ENCODE measurements around the gene CROT.

CROT gene, protein sequence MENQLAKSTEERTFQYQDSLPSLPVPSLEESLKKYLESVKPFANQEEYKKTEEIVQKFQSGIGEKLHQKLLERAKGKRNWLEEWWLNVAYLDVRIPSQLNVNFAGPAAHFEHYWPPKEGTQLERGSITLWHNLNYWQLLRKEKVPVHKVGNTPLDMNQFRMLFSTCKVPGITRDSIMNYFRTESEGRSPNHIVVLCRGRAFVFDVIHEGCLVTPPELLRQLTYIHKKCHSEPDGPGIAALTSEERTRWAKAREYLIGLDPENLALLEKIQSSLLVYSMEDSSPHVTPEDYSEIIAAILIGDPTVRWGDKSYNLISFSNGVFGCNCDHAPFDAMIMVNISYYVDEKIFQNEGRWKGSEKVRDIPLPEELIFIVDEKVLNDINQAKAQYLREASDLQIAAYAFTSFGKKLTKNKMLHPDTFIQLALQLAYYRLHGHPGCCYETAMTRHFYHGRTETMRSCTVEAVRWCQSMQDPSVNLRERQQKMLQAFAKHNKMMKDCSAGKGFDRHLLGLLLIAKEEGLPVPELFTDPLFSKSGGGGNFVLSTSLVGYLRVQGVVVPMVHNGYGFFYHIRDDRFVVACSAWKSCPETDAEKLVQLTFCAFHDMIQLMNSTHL

GRCh38 chr7:87345166-87345927 lies at the start of gene CROT:
TSS of gene CROT (plus strand) at chr7:87345664. CDS start at chr7:87349069, 3,405 bp downstream.
- DNase-seq = peak; percentile 90 to 92

GRCh38 chr7:87300756-87301155 lies 44.7 kb upstream of the CROT start:
- no peak for DNase-seq

- no peak for DNase-seq
Measured at GRCh38 chr7:87310790-87311419, 34.6 kb upstream of the CROT start.

DNA sequence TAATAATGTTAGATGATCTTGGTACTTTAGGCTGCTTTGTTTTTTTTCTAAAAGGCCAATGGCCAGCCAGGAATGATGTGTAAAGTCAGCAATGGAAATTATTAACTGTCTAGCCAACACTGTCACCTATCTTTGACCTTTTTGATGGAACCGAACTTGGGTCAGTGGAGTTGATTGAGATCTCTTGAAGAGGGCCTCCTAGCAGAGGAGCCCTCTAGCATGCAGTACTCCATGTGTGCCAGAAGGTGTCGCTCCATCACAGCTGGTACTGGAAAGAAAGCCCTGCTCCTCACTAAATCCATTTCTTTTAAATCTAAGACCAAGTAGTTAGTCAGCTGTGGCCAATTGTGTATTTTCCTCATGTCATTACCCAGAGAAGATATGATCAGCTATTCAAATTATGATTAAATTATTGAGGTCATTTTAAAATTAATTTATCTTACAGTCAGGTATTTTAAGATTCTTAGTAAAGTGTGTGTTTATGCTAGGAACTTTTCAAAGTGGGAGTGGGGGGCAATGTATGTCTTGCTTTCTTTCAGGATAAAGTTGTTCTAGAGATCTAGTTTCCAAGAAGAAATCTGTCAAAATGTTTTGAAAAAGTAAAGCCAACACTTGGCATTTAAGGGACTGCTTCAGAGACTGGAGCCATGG lies 33.1 kb upstream of the CROT start:
- DNase-seq = peak; percentile 63 to 74

DNA sequence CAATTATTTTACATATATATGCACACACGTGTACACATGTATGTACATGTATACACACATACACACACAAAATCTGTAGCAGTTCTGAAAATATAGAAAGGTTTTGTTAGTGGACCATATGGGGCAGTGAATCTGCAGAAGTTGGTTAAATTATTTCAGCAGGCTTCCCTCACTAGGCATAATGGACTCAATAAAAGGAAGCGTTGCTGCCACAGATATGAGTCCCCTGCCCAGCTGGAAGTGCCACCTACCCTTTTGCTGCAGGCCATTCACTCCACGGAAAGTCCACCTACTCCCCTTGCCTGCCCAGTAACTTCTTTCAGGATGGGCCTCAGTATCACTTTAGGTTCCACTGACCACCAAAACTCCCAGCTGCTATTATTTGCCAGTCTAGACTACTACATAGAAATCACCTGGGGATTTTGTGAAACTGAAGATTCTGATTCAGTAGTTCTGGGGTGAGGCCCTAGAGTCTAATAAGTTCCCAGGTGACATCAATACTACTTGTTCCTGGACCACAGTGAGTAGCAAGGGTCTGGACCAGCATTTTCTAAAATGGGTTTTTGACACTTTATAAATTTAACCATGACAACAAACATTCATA lies 29.3 kb upstream of the CROT start:
- DNase-seq = no peak

GRCh38 chr7:87316846-87317552 lies 28.5 kb upstream of the CROT start:
- no peak for DNase-seq

DNA sequence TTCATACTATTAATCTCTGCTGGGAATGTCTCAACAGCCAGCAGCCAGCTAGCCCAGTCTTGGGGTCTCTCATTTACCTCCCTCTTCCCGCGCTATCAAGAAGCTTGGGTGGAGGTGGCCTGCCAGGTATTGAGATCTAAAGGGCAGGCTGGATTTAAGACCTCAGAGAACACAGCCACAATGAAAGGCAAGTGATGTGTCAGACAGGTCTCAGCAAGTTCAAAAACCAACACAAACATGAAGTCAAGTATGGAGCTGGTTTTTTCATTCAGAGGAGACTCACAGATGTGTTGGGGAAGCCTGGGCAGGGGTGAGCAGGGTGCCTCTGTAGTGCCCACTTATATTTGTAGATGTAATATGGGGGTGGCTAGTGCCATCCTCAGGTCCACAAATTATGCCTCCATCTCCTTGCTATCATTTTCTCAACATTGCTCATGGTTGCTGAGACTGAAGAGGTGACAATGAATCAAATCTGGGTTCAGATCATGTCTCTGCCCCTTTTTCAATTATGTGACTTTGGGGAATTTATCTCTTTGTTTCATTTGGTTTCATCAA lies 27.7 kb upstream of the CROT start:
- no peak for DNase-seq

GRCh38 chr7:87318741-87319140 lies 26.7 kb upstream of the CROT start:
- DNase-seq = no peak

GRCh38 chr7:87319154-87319581 lies 26.3 kb upstream of the CROT start:
- peak in 1 of 2 donors; percentile 8 for DNase-seq

DNA sequence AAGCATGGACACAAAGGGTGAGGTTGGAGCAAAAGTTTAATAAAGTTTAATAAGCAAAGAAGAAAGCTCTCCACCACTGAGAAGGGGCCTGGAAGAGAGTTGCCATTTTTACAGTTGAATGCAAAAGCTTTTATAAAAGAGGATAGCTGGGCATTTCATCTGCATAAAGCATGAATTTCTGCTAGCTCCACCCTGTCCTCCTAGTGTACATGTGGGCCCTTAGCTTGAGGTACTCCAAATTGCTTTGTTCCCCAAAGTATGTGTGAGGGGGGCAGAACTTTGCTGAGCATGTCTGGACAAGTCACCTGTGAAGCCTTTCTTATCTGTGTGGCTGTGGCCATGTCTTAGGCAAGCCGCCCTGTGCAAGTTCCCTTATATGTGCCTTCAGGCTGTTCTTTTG lies 22.6 kb upstream of the CROT start:
- no peak for DNase-seq

- DNase-seq = no peak
Measured at GRCh38 chr7:87325576-87326370, 19.7 kb upstream of the CROT start.

- DNase-seq = no peak
Measured at GRCh38 chr7:87328281-87328680, 17.2 kb upstream of the CROT start.

DNA sequence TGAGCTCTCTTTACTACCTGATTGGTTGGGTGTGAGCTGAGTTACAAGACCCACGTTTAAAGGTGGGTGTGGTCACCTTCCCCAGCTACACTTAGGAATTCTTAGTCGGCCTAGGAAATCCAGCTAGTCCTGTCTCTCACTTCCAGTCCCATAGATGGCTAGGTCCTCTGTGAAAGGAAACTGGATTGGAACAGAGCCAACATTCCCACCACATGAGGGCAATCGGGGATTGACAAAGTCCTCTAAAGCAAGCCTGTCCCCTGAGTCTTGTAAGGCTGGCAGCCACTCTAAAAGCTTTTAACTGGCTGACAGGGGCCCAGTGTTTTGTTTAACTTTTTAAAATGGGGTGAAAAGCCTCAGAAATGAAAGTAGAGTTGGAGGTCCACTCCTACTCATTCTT lies 15.1 kb upstream of the CROT start:
- no peak for DNase-seq

DNA sequence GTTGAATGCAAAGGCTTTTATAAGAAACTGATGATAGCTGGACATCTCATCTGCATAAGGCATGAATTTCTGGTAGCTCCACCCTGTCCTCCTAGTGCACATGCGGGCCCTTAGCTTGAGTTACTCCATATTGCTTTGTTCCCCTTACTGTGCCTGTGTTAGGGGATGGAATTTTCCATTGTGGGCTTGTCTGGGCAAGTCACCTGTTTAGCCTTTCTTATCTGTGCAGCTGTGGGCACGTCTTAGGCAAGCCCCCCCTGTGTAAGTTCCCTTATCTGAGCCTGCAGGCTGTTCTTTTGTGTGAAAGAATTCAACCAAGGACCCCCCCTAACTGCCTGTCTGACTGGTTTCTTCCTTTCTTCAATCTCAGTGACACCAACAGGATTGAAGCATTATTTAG lies 14.5 kb upstream of the CROT start:
- no peak for DNase-seq

DNA sequence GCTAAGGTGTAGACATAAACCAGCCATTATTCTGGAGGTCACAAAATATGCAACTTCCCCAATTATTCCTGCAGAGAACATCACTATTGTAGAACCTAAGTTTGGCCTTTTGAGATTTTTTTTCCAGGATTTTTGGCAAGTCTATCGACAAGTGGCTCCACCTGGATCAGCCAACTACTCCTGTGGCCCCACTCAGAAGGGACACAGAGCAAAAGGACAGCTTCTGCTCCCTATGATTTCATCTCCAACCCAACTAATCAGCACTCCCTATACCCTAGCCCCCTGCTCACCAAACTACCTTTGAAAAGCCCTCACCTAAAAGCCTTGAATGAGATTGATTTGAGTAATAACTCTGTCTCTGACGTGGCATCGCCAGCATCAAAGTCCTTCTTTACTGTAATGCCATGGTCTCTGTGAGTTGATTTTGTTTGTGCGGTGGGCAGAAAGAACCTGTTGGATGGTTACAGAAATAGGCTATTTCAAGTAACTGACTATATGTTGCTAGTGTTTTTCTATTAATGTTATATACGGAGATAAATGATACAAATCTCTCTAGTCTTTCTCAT lies 13.7 kb upstream of the CROT start:
- DNase-seq = no peak

DNA sequence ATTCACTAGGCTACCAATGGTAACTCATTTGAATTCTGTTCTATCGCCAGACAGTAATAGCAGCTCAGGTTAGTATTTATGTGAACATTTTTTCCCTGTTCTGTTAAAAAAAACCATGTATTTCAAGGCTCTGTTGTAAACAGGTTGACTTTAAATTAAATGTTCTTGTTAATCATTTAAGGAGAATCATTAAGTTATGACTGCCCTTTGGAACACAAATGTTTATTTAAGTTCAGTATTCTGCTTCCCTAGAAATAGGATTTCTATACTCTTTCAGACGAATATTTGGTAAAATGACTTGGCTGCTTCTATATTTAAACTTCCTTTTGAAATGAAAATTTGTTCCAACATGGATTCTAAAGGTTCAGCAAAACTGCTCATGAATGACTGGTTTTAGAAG lies 13.1 kb upstream of the CROT start:
- no peak for DNase-seq

- no peak for DNase-seq
Measured at GRCh38 chr7:87336136-87336535, 9.3 kb upstream of the CROT start.

DNA sequence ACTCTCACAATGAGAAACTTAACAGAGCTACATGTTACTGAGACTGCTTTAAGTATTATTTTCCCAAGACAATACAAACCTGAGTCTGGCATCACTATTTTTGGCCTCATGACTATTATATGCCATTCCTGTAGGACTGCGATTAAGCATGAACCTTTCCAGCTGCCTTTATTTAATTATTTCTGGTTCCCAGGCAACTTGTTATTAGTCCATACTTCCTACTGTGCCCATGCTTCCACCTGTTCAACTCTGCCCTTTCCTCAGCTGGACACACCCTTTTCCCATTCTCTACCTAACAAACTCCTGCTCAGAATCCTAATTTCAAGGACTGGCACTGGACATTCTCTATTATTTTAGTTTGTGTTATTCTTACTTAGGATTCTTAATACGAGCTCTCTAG lies 8.1 kb upstream of the CROT start:
- no peak for DNase-seq

DNA sequence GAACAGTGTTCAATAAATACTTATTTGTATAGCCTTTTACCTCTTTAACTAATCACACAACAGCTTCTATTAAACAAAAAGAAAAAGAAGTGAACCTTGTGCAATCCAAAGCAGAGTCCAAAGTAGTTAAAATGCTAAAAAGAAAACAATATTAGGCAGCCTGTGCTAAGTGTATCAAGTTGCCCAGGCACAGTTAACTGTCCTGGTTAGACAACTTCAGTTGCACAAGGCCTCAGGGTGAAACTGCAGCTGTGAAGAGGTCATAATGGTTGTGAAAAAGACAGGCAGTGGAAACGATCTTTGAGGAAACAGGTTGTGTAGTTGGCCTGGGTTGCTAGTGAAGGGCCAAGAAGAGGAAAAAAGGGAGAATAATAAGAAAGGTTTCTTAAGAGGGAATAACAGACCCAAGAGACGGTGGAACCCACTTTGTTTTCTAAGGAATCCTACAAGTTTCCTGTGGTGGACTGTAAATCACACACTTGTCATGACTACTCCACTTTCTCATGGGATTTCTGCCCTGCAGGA lies 6.0 kb upstream of the CROT start:
- no peak for DNase-seq

- no peak for DNase-seq
Measured at GRCh38 chr7:87341441-87341840, 4.0 kb upstream of the CROT start.
